ENCODE results near the gene LEAP2.

The LEAP2 gene

DNA sequence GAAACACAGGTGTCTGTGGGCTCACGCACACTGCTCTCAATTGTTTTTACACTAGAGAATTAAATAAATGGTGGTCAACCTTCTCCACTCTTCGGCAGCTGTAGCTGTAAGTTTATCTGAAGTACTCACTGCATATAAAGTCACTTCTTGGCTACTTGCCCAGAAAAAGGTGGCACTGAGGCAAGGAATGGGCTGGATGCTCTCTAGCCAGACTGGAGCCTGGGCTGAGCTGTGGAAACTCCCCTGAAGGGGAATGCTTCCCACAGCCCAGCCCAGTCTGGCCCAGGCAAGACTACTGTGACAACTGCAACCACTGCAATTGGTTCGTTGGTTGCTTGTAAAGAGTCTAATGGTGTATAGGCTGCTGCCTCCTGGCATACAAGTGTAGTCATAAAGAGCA is 4.5 kb downstream of the LEAP2 start:
- DNase-seq (ENCODE audit: low read depth, low spot score): no peak

DNA sequence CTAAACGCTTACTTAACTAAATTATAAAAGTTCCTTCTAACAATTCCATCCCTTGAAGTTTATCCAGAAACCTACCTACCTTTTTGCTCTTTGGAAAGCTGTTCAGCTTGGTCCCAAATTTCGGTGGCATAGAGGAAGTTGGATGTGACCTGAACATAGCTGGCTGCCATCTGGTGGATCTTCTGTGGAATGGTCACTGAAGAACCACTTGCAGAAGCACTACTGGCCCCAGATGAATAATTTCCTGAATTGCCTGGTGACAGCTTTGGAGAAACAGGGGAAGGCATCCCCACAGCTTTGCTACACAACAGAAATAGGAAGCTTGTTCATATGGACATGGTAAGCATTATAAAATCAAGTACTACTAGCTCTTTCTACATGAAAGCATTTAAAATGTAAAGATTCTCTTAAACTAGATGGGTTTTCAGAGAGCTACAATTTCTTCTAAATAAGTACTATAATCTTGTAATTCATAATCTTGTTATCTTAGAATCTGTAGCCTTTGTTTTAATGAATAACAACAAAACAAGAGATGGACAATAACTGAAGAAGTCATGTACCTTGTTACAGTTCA is 9.9 kb downstream of the LEAP2 start:
- DNase-seq (ENCODE audit: low read depth, low spot score): no peak

DNA sequence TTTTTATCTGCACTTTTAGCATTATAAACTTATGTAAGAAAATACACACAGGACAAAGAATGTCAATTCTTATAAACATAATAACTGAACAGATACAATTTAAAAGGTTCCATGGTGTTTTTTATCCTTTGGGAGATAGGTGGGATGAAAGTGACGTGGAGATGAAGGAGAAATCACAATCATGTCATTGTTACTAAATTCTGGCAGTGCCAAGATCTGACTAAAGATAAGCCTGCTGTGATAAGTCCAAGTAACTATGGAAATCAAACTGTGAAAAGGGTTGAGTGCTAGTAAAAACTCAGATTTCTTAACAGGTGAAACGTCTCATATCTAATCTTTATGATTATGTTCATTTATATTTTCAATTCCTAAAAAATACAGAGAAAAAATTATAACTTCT is 11.1 kb downstream of the LEAP2 start:
- no peak for DNase-seq (ENCODE audit: low read depth, low spot score)

DNA sequence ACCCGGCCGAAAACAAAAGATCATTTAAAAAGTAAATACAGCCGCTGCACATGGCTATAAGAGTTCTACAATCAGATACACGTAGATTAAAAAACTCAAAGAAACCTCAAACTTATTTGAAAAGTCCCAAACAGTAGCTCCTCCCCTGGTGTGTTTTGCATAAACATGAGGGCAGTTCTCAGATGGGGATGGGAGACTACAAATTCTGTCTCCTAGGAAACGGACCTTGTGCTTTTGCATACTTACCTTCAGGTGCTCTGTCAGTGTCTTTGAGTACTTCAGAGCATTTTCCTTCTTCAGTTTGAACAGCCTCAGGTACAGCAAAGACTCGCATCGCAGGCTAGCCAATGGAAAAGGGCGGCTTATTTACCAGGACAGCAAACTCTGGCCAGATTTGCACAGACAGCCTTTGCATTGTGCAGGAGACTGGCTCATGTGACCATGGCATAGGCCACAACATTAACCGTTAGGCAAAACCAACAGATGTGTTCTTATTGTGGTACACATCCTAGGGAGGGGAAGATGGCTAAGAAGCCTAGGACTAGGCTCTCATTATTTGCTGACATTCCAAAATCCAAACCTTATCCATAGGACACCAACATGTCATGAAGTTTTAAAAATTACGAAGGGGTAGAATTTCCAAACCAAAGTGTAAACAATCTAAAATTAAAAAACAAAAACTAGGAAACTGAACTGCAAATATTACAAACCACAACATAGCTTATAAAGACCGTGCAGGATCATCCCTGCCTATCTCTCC is 12.8 kb downstream of the LEAP2 start:
- DNase-seq (ENCODE audit: low read depth, low spot score): no peak

DNA sequence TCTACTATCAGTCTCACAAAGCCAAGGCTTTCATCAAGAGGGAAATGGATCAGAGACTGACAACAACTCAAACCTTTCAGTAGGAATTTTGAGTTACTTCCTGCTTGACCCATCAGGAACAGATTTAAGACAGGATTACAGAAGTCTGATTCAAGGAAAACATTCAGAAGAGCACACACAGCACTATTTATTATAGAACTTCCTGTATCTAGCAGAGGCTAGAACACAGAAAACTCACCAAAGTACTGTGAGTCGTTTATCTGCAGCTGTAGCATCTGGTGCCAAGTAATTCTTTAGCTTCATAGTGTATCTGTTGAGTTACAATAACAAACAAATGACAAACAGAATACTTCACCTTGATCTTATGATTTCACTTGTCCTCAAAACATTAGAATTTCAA is 13.8 kb downstream of the LEAP2 start:
- DNase-seq (ENCODE audit: low read depth, low spot score): no peak

DNA sequence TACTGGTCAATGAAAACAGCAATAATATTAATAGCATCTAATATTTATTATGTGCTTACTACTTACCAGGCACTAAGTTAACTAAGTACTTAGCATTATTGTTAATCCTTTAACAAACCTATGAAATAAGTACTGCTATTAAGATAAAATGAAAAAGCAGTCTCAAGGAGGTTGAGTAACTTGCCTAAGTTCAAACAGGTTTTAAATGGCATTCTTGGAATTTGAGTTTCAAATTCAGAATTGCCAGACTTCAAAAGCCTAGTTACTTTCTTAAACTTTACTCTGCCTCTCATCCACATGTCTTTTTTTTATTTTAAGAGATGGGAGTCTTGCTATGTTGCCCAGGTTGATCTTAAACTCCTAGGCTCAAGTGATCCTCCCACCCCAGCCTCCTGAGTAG is 16.0 kb downstream of the LEAP2 start:
- no peak for DNase-seq (ENCODE audit: low read depth, low spot score)

DNA sequence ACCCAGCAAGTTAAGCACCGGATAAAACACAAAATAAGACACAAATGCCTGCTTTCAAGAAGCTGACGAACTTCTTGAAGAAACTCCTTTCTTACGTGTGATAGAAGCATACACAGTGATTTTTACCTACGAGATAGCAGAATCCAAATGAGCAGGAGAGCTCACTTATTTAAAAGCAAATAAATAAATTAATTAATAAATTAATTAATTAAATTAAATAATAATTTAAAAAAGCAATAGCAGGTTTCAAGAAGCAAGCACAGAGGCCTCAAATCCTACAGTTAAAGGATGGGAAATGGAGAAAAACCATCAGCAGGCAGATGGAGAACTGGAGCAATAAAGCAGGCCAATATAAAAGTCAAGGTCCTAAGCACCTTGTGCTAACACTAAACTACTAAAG is 17.3 kb downstream of the LEAP2 start:
- no peak for DNase-seq (ENCODE audit: low read depth, low spot score)

DNA sequence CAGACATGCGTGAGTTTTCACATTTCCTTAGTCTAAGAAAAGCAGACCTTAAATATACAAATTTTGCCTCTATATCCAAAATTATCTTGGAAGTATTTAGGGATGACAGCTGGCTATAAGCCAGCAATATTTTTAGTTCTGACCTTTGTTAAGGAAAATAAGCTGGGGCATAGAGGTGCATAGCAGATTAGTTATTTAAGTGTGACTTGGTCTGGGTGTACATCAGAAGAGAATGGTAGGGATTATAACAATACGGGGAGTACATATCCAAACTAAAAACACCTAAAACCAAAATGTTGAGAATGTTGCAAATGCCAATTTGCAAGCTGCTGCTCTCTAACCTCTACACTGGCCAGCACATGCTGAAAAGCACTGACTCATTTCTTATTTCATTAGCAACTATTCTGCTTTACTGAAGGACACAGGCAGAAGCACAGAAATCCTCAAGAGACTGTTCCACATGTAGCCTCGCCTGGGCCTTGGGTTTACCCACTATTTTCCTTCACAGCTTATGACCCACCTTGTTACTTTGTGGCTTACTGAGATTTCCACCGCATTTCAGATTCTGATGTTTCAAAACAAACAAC is 22.3 kb downstream of the LEAP2 start:
- DNase-seq (ENCODE audit: low read depth, low spot score): no peak

DNA sequence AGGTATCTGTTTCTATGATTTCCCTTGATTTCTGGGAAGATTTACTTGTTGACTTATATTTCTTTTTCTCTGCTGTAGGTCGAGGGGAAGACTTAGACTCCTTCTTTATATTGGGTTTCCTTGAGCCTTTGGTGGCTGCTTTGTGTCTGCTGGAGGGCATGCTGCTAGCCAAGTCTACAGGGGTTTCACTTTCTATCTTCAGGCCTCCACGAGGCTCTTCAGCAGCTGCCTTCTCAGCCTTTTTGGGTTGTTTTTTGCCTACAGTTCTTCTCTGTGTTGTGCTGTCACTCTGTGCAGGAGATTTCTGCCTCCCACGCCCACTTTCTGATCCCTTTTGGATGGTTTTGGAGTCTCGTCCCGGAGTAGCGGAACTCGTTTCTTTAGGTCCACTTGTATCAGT is 23.2 kb downstream of the LEAP2 start:
- DNase-seq (ENCODE audit: low read depth, low spot score): no peak

DNA sequence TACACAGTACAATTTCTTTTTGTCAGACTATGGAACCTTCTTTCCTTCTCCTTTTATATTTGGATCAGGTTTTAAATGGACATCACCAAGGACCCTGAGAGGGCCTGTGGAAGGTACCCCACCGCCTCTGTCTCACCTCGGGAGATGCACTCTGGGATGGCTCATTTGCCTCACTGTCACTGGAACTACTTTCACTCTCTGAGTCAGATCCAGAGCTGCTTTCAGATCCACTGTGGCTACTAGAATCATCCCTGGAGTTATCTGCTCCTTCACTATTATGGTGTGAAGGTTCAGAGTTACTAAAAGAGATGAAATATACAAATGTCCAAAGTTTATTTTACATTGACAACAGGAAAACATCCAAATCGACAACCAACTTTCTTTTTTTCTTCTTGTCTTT is 24.6 kb downstream of the LEAP2 start:
- no peak for DNase-seq (ENCODE audit: low read depth, low spot score)

DNA sequence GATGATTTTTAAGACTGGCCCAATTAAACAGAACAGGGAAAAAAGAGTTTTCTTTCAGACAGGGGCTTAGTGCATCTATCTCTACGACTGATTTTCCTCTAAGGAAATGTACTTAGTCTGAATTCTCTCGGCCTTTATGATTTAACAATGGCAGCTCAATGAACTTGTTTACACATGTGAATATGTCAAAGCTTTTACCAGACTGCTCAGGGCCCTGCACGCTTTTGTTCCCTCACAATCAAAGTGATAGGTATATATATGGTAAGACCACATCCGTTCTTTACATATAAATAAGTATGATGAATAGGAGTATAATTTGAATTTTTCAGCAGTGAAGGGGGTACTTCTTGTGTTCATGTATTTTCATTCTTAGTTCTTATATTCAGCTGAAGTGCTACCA is 27.6 kb downstream of the LEAP2 start:
- no peak for DNase-seq (ENCODE audit: low read depth, low spot score)

DNA sequence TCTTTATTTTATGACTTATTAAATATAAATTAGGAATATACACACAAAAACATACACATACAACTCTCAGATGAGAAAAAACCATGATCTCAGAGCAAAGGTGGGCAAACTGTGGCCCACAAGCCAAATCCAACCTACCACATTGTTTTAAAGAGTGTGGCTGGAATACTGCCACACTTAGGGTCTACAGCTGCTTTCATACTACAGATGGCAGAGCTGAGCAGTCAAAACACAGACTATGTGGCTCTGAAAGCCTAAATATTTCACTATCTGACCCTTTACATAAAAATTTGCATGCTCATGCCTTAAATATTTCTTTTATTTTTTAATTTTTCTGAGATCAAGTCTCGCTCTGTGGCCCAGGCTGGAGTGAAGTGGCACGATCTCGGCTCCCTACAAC is 28.3 kb downstream of the LEAP2 start:
- DNase-seq (ENCODE audit: low read depth, low spot score): no peak

DNA sequence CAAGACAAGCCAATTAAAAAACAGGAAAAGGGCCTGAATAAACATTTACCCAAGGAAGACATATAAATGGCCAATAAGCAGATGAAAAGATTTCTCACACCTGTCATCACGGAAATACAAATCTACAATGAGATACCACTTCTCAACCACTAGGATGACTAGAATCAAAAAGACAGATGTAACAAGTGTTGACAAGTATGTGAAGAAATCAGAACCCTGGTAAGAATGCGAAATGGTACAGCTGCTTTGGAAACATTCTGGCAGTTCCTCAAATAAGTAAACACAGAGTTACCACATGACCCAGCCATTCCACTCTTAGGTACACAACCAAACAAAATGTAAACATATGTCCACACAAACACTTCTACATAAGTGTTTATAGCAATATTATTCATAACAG is 32.5 kb downstream of the LEAP2 start:
- no peak for DNase-seq (ENCODE audit: low read depth, low spot score)

DNA sequence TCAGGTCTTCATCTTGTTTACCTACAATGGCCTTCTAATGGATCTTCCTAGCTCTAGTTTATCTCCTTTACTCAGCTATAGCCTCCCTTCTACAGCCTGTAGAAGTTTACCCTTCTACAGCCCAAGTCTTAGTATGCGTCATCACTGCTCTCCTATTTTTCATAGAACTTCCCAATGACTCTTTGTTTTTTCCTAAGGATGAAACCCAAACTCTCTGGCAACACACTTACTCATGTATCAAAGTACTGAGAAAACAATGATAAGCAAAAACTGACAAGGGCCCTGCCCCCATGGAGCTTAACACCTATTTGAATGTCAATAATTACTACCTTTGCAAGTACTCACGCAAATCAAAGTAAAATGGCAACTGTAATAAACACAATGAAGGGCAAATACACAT is 33.7 kb downstream of the LEAP2 start:
- DNase-seq (ENCODE audit: low read depth, low spot score): no peak

DNA sequence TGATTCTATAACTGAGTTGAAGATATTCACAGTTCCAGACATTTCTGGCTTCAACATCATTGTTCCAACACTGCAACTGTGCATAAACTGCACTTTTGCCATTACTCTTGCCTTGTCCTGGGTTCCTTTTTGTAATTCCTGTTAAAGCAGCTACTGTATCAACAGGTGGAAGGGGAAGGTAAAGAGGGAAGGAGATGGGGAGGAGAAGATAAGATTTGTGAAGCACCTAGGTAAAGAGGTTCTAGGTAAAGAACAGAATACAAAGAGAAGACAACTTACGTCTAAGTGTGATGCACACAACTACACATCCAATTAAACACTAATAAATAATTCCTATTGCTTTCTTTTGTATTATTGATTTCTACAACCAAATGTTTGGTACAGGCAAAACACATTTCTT is 36.2 kb downstream of the LEAP2 start:
- no peak for DNase-seq (ENCODE audit: low read depth, low spot score)

DNA sequence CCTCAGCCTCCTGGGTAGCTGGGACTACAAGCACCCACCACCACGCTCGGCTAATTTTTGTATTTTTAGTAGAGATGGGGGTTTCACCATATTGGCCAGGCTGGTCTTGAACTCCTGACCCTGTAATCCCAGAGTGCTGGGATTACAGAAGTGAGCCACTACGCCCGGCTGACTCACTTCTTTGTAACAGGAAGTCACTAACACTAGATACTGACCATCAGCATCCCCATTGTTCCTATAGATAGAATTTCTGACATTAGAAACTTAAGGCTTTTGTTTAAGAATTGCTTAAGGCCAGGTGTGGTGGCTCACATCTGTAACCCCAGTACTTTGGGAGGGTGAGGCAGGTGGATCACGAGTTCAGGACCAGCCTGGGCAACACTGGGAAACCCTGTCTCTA is 42.2 kb downstream of the LEAP2 start:
- no peak for DNase-seq (ENCODE audit: low read depth, low spot score)

DNA sequence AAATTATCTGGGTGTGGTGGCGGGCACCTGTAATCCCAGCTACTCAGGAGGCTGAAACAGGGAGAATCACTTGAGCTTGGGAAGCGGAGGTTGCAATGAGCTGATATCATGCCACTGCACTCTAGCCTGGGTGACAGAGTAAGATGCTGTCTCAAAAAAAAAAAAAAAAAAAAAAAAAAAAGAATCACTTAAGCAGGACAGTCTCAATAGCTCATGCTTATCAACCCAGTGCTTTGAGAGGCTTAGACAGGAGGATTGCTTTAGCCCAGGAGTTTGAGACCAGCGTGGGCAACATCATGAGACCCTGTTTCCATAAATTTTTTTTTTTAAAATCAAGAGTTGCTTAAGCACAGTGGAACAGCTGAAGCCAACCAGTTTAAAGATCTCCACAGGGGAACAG is 42.6 kb downstream of the LEAP2 start:
- no peak for DNase-seq (ENCODE audit: low read depth, low spot score)

Measured in activated CD4-positive, CD25-positive, alpha-beta regulatory T cell treated with anti-CD3 and anti-CD28 coated beads, Interleukin-2, amount 50 U/mL, for 16 hours (primary cell).